GM19463 (cell line): ENCODE measurements around the gene KRTAP12-3.
"Not testable (repeated sequence)": the region's sequence is repeated elsewhere in the genome, so short reads cannot be mapped to it uniquely, and the experiment has no call there.

Experiments
- ATAC-seq: cut with Tn5 transposase; IDR thresholded peaks from one replicate; pipeline ENCODE4 v1.9.1; 2021; ENCODE audit warnings: mild to moderate bottlenecking, moderate library complexity; ENCODE audit not compliant: unreplicated experiment

KRTAP12-3 gene

DNA sequence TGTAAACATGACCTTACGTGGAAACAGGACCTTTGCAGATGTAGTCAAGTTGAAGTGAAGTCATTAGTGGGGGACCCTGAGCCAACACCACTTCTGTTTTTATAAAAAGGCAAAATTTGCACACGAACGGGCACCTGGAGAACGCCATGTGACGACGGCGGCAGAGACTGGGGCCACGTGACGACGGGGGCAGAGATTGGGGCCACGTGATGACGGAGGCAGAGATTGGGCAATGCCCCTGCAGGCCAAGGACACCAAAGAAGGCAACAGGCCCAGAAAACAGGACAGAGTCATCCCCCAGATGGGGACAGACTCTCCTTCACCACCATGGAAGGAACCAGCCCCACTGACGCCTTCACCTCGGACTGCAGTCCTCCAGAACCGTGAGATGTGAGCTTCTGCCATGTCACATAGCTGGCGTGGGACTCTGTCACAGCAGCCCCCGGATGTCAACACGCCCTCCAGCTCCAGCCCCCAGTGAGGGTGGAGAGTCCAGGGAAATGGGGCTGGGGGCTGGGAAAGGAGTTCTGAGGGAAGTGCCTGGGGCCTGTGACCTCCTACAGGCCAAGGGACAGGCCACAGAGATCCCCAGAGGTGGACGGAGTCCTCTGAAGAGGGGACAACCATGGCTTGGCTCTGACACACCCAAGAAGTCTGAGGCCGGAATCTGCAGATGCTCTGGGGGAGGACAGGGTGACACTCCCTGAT is 7.3 kb upstream of the KRTAP12-3 start:
- no peak for ATAC-seq

DNA sequence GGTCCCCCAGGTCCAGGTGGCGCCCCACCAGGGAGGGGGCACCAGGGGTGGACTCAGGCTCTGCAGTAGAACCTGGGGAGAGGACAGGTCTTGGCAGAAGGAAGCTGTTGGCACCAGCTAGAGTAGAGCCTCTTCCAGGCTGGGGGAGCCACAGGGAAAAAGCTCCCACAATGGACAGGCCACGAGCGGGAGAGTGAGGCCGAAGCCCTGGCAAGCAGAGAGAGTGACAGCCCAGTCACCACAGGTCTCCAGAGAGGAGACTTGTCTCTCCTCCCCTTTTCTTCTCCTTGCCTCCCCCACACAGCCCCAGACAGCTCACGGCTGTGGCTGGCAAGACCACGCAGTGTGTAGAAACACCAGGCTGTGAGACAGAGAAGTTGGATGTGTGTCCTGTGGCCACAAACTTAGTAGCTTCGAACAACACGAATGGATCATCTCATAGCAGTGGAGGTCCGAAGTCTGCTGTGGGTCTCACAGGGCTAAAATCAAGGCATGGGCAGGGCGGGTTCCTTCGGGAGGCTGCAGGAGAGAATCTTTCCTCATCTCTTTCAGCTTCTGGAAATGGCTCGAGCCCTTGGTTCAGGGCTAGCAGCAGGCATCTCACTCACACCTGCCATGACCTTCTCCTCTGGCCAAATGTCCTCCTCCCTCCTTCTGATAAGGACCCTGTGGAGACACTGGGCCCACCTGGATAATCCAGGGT is 6.6 kb upstream of the KRTAP12-3 start:
- no peak for ATAC-seq

DNA sequence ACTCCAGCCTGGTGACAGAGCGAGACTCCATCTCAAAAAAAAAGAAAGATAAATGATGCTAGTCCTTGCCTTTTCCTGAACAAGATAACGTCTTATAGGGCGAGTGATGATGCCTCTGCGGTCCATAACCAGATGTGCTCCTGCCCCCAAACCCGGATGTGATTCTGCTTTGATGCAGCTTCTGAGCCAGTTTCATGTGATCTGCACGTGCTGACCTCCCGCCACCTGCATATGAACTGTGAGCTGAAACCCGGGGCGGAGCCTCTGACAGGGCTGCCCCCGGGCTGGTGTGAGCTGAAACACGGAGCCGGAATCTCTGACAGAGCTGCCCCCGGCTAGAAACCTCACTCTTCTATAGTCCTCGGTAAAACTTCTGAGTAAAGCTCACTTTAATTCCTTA is 4.6 kb upstream of the KRTAP12-3 start:
- no peak for ATAC-seq

DNA sequence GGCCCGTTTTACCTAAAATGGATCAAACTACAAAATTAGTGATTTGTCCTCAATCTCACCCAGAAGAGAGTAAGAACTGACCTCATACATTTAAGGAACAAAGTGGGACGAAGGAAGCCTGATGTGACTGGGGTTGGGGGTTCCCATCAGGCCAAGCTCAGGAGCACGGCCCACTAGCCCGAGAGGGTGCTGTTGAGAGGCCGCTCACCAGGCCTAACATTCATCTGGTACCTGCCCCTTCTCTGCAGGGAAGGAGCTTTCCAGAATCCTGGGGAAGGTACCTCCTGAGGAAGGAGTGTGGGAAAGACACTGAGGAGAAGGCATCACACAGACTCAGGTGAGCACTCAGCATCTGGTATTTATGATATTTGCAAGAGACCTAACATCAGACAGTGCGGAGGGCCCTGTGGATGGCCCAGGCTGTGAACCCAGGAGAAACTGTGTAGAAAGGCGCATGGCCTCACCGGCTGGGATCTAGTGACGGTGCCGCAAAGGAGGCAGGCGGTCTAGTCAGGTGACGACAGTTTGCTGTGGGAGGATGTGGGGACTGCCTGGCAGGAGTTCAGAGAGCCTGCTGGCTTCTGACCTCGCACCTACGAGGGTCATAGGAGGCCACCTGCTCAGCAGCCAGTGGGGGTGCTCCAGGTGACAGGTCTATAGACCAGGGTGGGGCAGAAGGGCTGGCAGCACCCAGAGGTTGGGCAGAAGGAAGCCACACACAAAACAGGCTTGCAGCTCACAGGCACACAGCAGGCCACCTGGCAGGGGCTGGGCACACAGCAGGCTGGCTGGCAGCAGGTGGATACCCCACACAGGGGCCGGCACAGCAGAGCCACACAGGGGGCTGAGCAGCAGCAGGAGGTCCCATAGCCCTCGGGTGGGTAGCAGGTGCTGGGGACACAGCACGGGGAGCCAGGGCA is 3.8 kb upstream of the KRTAP12-3 start:
- ATAC-seq = no peak

DNA sequence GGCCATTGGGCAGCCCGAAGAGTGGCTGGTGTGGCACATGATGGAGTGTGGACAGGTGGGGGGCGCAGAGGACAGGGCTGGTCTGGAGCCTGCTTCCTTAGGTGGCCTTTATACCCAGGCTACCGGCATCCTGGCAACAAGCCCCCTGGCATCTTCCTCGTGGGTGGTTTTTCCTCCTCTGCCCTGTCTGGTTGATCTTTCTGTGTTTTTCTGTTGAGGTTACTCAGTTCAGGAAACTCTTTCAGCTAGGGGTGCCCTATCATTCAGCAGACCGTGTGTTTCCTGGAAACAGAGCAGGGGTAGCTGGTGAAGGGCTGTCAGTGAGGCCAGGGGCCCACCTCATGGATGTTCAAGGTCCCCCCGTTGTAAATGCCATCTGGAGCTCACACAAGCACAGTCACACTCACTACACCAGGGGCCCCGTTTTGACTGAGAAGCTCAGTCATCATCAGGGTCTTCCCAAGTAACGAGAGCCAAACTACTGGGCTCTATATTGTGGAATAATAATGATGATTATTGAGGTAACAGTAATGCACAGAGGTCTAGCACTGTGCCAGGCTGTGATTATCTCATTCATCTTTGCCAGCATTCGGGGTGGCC is 3.1 kb upstream of the KRTAP12-3 start, which contains the start of gene KRTAP12-4:
KRTAP12-4 (minus strand) TSS at position 84 of the 600 bp plus-strand sequence; CDS start at position 39, 45 bp downstream.
- ATAC-seq = no peak

DNA sequence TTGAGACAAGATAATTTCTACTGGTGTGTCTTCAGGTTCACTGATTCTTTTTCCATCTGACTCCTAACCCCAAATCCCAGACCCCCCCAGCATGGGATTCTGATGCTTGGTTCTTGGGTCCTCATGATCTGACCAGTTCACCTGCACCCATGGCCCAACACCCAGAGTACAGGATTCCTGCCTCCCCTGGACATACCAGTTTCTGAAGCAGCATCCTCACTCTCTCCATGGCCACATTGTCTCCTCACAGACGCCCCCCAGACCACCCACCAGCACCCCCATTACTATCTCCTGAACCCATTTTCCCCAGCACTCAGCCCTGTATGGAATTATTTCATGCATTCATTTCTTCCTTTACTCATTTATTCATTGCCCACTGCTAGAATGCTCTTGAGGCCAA is 864 bp upstream of the KRTAP12-3 start:
- ATAC-seq = no peak

DNA sequence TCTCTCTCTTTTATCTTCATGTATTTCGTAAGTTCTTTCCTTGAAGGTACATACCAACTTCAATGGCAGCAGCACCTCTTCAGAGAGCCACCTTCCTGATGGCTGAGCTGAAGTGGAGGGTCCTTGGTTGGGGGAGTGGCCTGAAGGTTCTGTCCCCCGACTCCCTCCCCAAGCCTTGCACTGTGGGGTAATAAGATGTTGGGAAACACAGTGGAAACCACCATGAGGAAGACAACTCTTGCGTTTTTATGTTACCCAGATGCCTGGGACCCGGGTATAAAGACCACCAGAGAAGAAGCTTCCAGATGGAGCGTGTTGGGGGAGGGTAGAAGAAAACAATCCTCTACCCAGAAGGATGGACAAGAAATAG is 794 bp downstream of the KRTAP12-3 start:
- no peak for ATAC-seq

DNA sequence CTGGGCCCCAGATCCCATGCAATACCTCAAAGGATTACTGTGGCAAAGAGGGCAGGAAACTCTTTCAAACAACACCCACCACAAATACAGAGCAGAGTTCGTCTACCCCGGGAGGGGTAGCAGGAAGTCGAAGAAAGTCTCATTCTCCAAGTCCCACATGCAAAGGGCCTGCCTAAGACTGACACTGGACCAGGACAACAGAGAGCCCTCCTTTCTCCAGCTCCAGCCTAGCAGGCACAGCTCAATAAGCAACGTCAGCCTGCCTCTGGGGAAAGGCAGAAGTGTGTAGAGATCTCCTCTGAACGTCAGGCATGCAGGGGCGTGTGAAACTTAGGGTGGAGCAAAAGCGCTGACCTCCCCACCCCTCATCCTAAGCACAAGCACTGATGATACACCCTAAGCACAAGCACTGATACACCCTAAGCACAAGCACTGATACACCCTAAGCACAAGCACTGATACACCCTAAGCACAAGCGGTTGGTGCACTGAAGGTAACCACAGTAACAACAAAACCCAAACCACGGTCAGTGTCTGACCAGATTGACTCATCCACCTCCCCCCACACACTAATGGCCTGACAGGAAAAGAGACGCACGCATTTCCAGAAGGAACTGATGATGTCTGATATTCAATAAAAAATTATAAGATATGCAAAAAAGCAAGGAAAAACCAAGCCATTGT is 1.3 kb downstream of the KRTAP12-3 start:
- no peak for ATAC-seq

DNA sequence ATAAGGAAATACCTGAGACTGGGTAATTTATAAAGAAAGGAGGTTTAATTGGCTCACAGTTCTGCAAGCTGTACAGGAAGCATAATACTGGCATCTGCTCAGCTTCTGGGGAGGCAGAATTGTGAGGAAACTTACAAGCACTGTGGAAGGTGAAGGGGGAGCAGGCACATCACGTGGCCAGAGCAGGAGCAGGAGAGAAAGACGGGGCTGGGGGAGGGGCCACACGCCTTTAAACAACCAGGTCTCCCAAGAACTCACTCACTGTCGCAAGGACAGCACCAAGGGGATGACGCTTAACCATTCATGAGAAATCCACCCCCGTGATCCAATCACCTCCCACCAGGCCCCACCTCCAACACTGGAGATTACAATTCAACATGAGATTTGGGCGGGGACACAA is 3.8 kb downstream of the KRTAP12-3 start:
- ATAC-seq = not testable (repeated sequence)

DNA sequence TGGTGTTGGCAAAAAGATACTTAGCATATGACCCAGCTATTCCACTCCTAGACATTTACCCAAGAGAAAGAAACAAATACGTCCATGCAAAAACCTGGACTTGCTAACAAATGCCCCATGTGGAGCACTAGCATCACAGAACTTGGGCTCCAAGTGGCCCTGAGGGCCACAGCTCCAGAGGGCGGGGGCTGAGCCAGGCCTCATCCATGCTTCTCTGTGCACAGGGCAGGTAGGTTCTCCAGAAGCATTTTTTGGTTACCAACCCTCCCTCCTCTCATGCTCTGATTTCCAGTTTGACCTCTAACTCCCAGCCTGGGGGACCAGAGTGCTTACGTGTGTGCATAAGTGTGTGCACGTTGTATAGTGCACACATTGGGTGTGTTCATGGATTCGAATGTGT is 7.0 kb downstream of the KRTAP12-3 start:
- ATAC-seq = no peak

DNA sequence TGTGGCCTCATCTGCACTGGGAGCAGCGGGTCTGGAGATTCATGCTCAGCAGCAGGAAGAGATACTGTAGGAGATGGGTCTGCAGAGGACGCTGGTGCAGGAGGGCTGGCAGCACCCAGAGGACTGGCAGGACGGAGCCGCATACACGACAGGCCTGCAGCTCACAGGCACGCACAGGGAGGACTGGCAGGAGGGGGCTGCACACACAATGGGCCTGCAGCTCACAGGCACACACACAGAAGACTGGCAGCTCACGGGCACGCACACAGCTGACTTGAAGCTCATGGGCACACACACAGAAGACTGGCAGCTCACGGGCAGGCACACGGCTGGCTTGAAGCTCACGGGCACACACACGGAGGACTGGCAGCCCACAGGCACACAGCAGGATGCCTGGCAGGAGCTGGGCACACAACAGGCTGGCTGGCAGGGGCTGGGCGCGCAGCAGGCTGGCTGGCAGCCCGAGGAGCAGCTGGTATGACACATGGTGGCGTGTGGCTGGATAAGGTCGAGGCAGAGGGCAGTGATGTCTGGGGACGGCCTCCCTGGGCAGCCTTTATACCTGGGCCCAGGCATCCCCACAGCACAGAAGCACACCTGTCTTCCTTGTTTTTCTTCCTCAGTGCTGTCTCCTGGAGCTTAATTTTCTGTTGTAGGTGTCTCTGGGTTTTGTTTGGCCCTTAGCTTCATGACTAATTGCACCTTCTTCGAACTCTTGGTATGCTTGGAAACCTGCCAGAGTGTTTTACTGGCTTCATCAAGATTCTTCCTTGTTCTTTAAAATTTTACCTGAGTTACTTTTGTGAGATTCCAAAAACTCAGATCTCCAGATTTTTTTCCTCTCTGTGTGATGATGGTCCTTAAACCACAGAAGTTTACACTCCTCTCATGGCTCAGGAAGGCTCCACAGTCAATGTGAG is 8.9 kb downstream of the KRTAP12-3 start, which contains the start of gene KRTAP12-2:
KRTAP12-2 (minus strand) TSS at position 527 of the 920 bp plus-strand sequence; CDS start at position 486, 41 bp downstream.
- no peak for ATAC-seq

DNA sequence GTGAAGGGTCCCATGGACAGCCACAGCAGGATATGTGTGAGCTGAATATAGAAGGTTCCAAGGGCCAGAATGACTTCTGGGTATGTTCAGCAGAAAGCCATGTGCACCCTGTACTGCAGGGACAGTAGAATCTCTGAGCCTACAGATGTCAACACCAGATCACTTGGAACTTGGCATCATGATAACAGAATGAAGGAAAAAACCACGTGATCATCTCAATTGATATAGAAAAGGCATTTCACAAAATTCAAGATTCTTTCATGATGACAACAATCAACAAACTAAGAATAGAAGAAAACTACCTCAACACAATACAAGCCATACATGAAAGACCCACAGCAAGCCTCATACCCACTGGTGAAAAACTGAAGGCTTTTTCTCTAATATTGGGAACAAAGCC is 9.9 kb downstream of the KRTAP12-3 start:
- no peak for ATAC-seq

DNA sequence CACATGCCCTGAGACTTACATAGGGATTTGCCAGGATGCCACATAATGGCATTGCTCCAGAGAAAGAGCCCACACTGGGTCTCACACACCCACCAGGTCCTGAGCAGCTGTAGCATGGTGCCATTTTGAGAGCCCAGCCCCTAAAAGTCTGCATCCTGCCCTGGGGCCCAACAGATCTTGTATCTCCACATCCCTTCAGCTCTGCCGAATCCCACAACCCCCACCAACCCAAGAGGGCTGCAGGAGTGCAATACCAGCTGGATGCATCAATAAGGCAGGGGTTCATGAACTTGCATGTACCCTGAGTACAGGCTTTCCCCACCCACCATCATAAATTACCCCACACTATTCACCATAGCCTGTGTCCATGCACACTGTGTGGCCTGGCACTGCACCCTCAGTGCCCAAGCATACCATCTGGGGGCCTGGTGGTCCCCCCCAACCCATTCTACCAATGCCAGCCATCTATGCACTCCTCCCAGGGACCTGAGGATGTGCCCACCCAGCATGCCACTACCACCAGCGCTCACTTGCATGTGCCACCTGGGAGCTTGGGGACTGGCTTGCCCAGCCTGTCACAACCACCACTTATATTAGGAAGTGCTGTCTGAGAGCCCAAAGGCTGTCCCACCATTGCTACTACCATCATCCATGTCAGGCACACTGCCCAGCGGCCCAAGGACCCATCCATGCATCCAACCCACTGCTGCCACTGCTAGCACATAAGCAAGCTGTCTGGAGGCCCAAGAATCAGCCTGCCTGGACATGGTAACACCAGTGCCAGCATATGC is 13.1 kb downstream of the KRTAP12-3 start:
- ATAC-seq = no peak

DNA sequence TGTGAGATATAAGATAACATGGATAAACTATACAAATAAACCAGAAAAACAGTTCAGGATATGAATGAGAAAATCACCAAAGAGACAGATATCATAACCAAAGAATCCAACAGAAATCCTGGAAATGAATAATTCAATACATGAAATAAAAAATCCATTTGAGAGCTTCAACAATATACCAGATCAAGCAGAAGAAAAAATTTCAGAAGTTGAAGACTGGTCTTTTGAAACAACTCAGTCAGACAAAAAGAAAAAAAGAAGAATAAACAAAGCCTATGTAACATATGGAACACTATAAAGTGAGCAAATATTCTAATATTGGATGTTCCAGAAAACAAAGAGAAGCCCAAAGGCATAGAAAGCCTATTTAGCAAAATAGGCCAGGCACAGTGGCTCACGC is 14.2 kb downstream of the KRTAP12-3 start:
- no peak for ATAC-seq

DNA sequence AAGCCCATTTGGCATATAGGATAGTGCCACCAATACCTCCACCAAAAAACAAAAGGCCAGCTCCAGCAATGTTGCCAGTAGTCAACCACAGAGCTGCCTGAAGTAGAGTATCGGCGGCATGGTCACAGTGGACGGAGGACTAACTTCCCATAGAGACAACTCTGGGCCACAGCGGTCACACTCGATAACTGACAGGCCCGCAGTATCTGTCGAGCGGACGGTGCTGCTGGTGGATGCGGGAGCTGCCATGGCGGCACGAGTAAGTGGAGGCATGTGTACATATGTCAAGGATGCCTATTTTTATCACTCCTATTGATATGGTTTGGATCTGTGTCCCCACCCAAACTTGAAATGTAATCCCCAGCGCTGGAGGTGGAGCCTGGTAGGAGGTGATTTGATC is 20.1 kb downstream of the KRTAP12-3 start:
- no peak for ATAC-seq

DNA sequence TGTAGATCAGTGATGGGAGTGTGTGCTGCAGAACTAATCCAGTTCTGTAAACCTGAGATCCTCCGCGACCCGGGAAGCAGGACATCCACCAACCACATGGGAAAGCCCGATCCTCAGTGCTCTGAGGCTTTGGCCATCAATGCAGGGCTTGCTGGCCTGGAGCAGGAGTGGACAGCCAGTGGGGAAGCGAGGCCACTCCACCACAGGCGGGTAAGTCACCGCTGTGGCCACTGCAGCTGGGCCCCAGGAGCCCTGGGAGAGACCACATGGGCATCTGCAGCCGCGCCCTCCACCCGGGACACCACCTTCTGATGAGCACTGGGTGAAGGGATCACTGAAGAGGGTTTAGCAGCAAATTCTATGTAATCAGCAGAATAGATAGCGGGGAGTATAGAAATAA is 23.4 kb downstream of the KRTAP12-3 start:
- no peak for ATAC-seq

DNA sequence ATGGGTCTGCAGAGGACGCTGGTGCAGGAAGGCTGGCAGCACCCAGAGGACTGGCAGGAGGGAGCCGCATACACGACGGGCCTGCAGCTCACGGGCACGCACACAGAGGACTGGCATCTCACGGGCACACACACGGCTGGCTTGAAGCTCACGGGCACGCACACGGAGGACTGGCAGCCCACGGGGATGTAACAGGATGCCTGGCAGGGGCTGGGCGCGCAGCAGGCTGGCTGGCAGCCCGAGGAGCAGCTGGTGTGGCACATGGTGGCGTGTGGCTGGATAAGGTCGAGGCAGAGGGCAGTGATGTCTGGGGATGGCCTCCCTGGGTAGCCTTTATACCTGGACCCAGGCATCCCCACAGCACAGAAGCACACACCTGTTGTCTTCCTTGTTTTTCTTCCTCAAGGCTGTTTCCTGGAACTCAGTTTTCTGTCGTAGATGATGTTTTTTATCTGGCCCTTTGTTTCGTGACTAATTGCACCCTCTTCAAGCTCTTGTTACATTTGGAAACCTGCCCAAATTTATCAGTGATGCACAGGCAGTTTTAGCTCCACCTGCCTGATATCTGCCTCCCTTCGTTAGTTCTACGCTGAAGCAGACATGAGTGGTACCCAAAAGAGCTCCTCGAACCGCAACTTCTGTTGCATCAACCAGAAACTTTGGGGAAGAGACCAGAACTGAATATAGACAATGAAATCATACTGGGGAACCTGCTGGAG is 24.3 kb downstream of the KRTAP12-3 start, which contains the start of gene KRTAP12-1:
KRTAP12-1 (minus strand) TSS at position 303 of the 719 bp plus-strand sequence; CDS start at position 263, 40 bp downstream.
- no peak for ATAC-seq
